Measurements from ENCODE around the gene RGL1.

DNA sequence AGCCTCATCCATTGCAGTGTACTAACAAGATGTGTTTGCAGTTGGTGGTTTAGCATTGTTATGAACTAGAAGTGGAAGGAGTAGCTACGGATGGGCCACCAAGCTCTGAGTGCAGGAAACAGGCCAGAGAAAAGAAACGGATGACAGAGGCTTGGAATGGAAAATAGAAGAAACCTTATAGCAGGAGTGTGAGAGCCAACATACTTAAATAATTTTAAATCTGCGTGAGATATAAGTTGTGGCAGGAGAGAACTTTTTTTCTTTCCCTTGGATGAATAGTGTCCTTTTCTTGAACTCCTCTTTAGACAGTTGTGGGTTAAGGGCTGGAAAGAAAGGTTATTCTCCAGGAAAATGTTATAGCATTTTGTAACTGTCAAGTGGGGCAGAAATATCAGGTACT lies 54.2 kb downstream of the RGL1 start:
- TF ChIP-seq, protein P1, sequence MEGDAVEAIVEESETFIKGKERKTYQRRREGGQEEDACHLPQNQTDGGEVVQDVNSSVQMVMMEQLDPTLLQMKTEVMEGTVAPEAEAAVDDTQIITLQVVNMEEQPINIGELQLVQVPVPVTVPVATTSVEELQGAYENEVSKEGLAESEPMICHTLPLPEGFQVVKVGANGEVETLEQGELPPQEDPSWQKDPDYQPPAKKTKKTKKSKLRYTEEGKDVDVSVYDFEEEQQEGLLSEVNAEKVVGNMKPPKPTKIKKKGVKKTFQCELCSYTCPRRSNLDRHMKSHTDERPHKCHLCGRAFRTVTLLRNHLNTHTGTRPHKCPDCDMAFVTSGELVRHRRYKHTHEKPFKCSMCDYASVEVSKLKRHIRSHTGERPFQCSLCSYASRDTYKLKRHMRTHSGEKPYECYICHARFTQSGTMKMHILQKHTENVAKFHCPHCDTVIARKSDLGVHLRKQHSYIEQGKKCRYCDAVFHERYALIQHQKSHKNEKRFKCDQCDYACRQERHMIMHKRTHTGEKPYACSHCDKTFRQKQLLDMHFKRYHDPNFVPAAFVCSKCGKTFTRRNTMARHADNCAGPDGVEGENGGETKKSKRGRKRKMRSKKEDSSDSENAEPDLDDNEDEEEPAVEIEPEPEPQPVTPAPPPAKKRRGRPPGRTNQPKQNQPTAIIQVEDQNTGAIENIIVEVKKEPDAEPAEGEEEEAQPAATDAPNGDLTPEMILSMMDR (IDR thresholded peaks at IDR 0.05; ENCODE audit: low read depth, low read length, poor library complexity, severe bottlenecking) = no peak
- TF ChIP-seq EZH2phosphoT487 (IDR thresholded peaks at IDR 0.05; ENCODE audit: borderline replicate concordance, low read length) = no peak

Measured in DOHH2 (cell line).